HEK293T (cell line): ENCODE measurements around the gene FGFRL1.

Experiments used
- ARNT ChIP-seq: fragments of 450-650 bp; IDR thresholded peaks from 2 replicates; pipeline ENCODE4 v1.6.1; 2017; ENCODE audit warnings: mild to moderate bottlenecking
- BHLHE40 ChIP-seq: fragments of 450-650 bp; IDR thresholded peaks from 2 replicates; pipeline ENCODE4 v1.6.1; 2016; ENCODE audit warnings: mild to moderate bottlenecking, moderate library complexity, borderline replicate concordance
- CTBP1 ChIP-seq: fragments of 450-650 bp; IDR thresholded peaks from 2 replicates; pipeline ENCODE4 v1.6.1; 2016; ENCODE audit warnings: borderline replicate concordance
- ELF4 ChIP-seq: fragments of 450-650 bp; IDR thresholded peaks from 2 replicates; pipeline ENCODE4 v1.6.1; 2017; ENCODE audit warnings: antibody characterized with exemption
- FOXA1 ChIP-seq: fragments of 450-650 bp; IDR thresholded peaks from 2 replicates; pipeline ENCODE4 v1.6.1; 2016; ENCODE audit warnings: mild to moderate bottlenecking
- FOXM1 ChIP-seq: fragments of 450-650 bp; IDR thresholded peaks from 2 replicates; pipeline ENCODE4 v1.6.1; 2017; ENCODE audit warnings: mild to moderate bottlenecking, borderline replicate concordance
- NFRKB ChIP-seq: fragments of 450-650 bp; IDR thresholded peaks from 2 replicates; pipeline ENCODE4 v1.6.1; 2016; ENCODE audit warnings: mild to moderate bottlenecking, moderate library complexity
- SP1 ChIP-seq: fragments of 450-650 bp; IDR thresholded peaks from 2 replicates; pipeline ENCODE4 v1.6.1; 2017
- SUZ12 ChIP-seq: fragments of 450-650 bp; IDR thresholded peaks from 2 replicates; pipeline ENCODE4 v1.6.1; 2016; ENCODE audit warnings: mild to moderate bottlenecking
- TARDBP ChIP-seq: fragments of 450-650 bp; IDR thresholded peaks from 2 replicates; pipeline ENCODE4 v1.6.1; 2016

- TF ChIP-seq TARDBP (no peak), BHLHE40 (no peak), NFRKB (no peak), SP1 (no peak), FOXM1 (no peak), ELF4 (no peak), FOXA1 (no peak), ARNT (no peak), SUZ12 (no peak), CTBP1 (no peak)
Observed at GRCh38 chr4:1041936-1042330, 30.5 kb downstream of the FGFRL1 start.
